Heart right ventricle (tissue), 16 donors: ENCODE data around the gene RNF151. TPM values are rescaled to one million over a fixed set of nuclear protein-coding genes. Genes with fewer than 3 reads are reported as not detected.

Experiments
- ATAC-seq, 8 donors: fragments of 200-7000 bp; cut with Tn5 transposase; one replicate each; pipeline ENCODE4 v1.9.1; 2020; ENCODE audit warnings: mild to moderate bottlenecking in 8 of 8, moderate library complexity in 8 of 8, moderate number of reproducible peaks in 1 of 8
- DNase-seq, 2 donors: peaks; one replicate each; pipeline ENCODE4 v3.0.0-alpha.2; 2020
- H3K27ac ChIP-seq, 10 donors: fragments of 200-600 bp; sonication (generic) in 2 of 10; one replicate each; pipeline versions ENCODE4 v1.5.0 to v1.8.0; 2020 to 2022; ENCODE audit warnings: mild to moderate bottlenecking in 3 of 10
- H3K27me3 ChIP-seq, 7 donors: fragments of 200-600 bp; one replicate each; pipeline ENCODE4 v1.8.0; 2021 to 2022; ENCODE audit warnings: mild to moderate bottlenecking in 2 of 7
- H3K36me3 ChIP-seq, 9 donors: fragments of 200-600 bp; sonication (generic) in 1 of 9; one replicate each; pipeline versions ENCODE4 v1.5.0 to v1.8.0; 2020 to 2022; ENCODE audit warnings: mild to moderate bottlenecking in 2 of 9
- H3K4me1 ChIP-seq, 9 donors: fragments of 200-600 bp; sonication (generic) in 1 of 9; one replicate each; pipeline versions ENCODE4 v1.5.0 to v1.8.0; 2020 to 2022; ENCODE audit warnings: mild to moderate bottlenecking in 4 of 9
- H3K4me3 ChIP-seq, 10 donors: fragments of 200-600 bp; sonication (generic) in 2 of 10; one replicate each; pipeline versions ENCODE4 v1.5.0 to v1.8.0; 2020 to 2022; ENCODE audit warnings: mild to moderate bottlenecking in 7 of 10, moderate library complexity in 2 of 10
- H3K9me3 ChIP-seq, 11 donors: fragments of 200-600 bp in 10 of 11; sonication (generic) in 2 of 11; one replicate each; pipeline versions ENCODE4 v1.5.0 to v1.8.0; 2013 to 2022; ENCODE audit warnings: mild to moderate bottlenecking in 2 of 11, control low read depth in 1 of 11, moderate library complexity in 1 of 11
- CTCF ChIP-seq, 9 donors: fragments of 200-600 bp; sonication (generic) in 2 of 9; IDR thresholded peaks; one replicate each; pipeline versions ENCODE4 v1.5.0 to v1.8.0; 2021 to 2022; ENCODE audit warnings: antibody characterized with exemption in 9 of 9, mild to moderate bottlenecking in 5 of 9, moderate library complexity in 1 of 9
- WGBS, 2 donors: extraction: QIAGEN DNeasy Blood & Tissue Kit; methylation state at CpG; one replicate each; pipeline ENCODE4 v1.1.7; 2013; ENCODE audit warnings: inconsistent platforms in 1 of 2; 5-methylcytosine and 5-hydroxymethylcytosine counted together
- intact Hi-C, 10 donors: fragments of 100-400 bp; cut with DNase I; formaldehyde crosslinking; loops; one replicate each; pipeline versions ENCODE4 v1.11.1 to v1.14.2; 2022
- polyA plus RNA-seq, 2 donors: library from polyadenylated mRNA; stranded (reverse); fragments of 200-250 nt; gene quantifications; one replicate each; pipeline ENCODE4 v1.2.3, GENCODE V29; 2013
- total RNA-seq, 10 donors: library from RNA; stranded (reverse); fragmentation: NEBNext Ultra II Directional in 3 of 10; extraction: Animal tissue kit (Norgen Biotek cat#: 25700) in 3 of 10; gene quantifications; one replicate each; pipeline versions ENCODE4 v1.2.1 to v1.2.4, GENCODE V29; 2021 to 2023
- donor health status: Arrhythmogenic right ventricular cardiomyopathy.
- donor health status: ischemic (EF 13 %, LVEDD 7.1; RV severe dilation, severe dysfunction).
- donor health status: healthy with polysubstance abuse.
- donor health status: DM: no; HTN: yes; CAD: no.
- donor health status: DM: no; HTN: no; CAD: no.
- donor health status: ischemic (EF 25% LVEDD 6.9; RV normal size, moderate dysfunction).
- donor health status: ischemic (EF 25% LVEDD 5.7; RV mildly dilated, moderate dysfunction).
- donor health status: healthy.
- donor health status: DM: yes; HTN: yes; CAD: no.
- donor health status: Ischemic cardiomyopathy.
- donor health status: ischemic (EF 35%, LVEDD 5.7; RV mildly dilated, moderate dysfunction).
- donor health status: nonischemic (EF 11% LVEDD 7.7; RV severe dilation, severe dysfunction).
- donor health status: DM: yes; HTN: yes; CAD: no.
- donor health status: PGD.
- donor health status: ischemic (EF 29% LVEDD 5.4; RV normal size, mild dysfunction).
- donor health status: nonischemic (EF 23%, LVEDD 6.1; RV moderate dilation, normal function).

The RNF151 gene
- total and polyA plus RNA-seq, 12 donors = not detected

- DNase-seq (peak; percentile 89 to 90), ATAC-seq (peak; percentile 80 to 90 (median 87))
- Histone ChIP-seq H3K27me3 (no peaks in the 10 kb centered on the region), H3K9me3 (no peaks in the 10 kb centered on the region), H3K4me1 (peaks cover 34 to 59% (median 47%) of the 10 kb centered on the region in 9 donors), H3K36me3 (peaks cover 16 to 60% (median 42%) of the 10 kb centered on the region in 9 donors), H3K4me3 (peak overlapping the region in 6 of 10 donors; percentile 9 to 34 (median 22)), H3K27ac (peak overlapping the region in 4 of 10 donors; percentile 34 to 59 (median 40))
- peak; percentile 87 to 98 (median 97) for TF ChIP-seq CTCF (IDR thresholded peaks at IDR 0.05)
- 28 to 31% methylated on average over 36 of the region's 36 CpGs for WGBS, 2 donors
- intact Hi-C loops = loop anchor here in 2 of 10 donors (5.0 to 10.0 kb wide), 2 partner anchors 138 to 141 kb away; partner anchors contain the start of gene RAB26 (in 1 of the 2)
Observed at GRCh38 chr16:2003827-2004641, 37.4 kb downstream of the RNF151 start.

GRCh38 chr16:2004795-2005517, 38.3 kb downstream of the RNF151 start:
- Histone ChIP-seq H3K27me3 (no peaks in the 10 kb centered on the region), H3K4me1 (peaks cover 34 to 60% (median 47%) of the 10 kb centered on the region in 9 donors)
- ATAC-seq = no peak

GRCh38 chr16:2005646-2006045, 39.0 kb downstream of the RNF151 start:
- H3K27me3 ChIP-seq = no peaks in the 10 kb centered on the region
- H3K4me3 ChIP-seq = no peak overlapping the region
- peaks cover 13 to 44% (median 26%) of the 10 kb centered on the region in 9 donors for H3K36me3 ChIP-seq
- H3K4me1 ChIP-seq = peaks cover 37 to 67% (median 54%) of the 10 kb centered on the region in 9 donors
- ATAC-seq = no peak
- H3K27ac ChIP-seq = no peak overlapping the region
- intact Hi-C loops = loop anchor here in 1 of 10 donors (10.0 kb wide), 1 partner anchor 139 kb away; the partner anchor contains the start of gene RAB26
- TF ChIP-seq CTCF (IDR thresholded peaks at IDR 0.05) = peak in 1 of 9 donors; percentile 7
- WGBS, 2 donors = 78 to 84% methylated on average over 21 of the region's 21 CpGs
- no peak for DNase-seq
- no peaks in the 10 kb centered on the region for H3K9me3 ChIP-seq

More at GRCh38 chr16:2004795-2005517, 38.3 kb downstream of the RNF151 start:
- DNase-seq = no peak
- intact Hi-C loops = loop anchor here in 2 of 10 donors (5.0 to 10.0 kb wide), 2 partner anchors 137 to 140 kb away; partner anchors contain the start of gene RAB26 (in 1 of the 2)
- TF ChIP-seq CTCF (IDR thresholded peaks at IDR 0.05) = no peak
- Histone ChIP-seq H3K9me3 (no peaks in the 10 kb centered on the region), H3K27ac (no peak overlapping the region), H3K36me3 (peaks cover 13 to 51% (median 33%) of the 10 kb centered on the region in 9 donors), H3K4me3 (no peak overlapping the region)
- WGBS, 2 donors = 77 to 86% methylated on average over 34 of the region's 34 CpGs

- ATAC-seq = no peak
- TF ChIP-seq CTCF (IDR thresholded peaks at IDR 0.05) = no peak
- intact Hi-C loops = loop anchor here in 1 of 10 donors (10.0 kb wide), 1 partner anchor 138 kb away; the partner anchor contains the start of gene RAB26
- Histone ChIP-seq H3K4me3 (no peak overlapping the region), H3K4me1 (peaks cover 37 to 69% (median 55%) of the 10 kb centered on the region in 9 donors), H3K27ac (no peak overlapping the region), H3K9me3 (no peaks in the 10 kb centered on the region), H3K36me3 (peaks cover 10 to 37% (median 21%) of the 10 kb centered on the region in 9 donors), H3K27me3 (no peaks in the 10 kb centered on the region)
- no peak for DNase-seq
- WGBS, 2 donors = 91 to 92% methylated on average over 8 of the region's 8 CpGs
Observed at GRCh38 chr16:2006317-2006716, 39.7 kb downstream of the RNF151 start.
